HG02588 (cell line): ENCODE data around the gene FAM53B.

Source experiments
- ATAC-seq: cut with Tn5 transposase; IDR thresholded peaks from one replicate; pipeline ENCODE4 v1.9.1; 2021; ENCODE audit warnings: mild to moderate bottlenecking, moderate library complexity; ENCODE audit not compliant: unreplicated experiment

FAM53B gene

GRCh38 chr10:124742413-124743190, 1.6 kb downstream of the FAM53B start:
- no peak for ATAC-seq

- ATAC-seq: no peak
Observed at GRCh38 chr10:124741922-124742412, 2.2 kb downstream of the FAM53B start.

GRCh38 chr10:124741281-124741921, 2.8 kb downstream of the FAM53B start:
- peak; percentile 39 for ATAC-seq

GRCh38 chr10:124740369-124741280, 3.6 kb downstream of the FAM53B start:
- peak; percentile 6 for ATAC-seq

- no peak for ATAC-seq
Observed at GRCh38 chr10:124739986-124740368, 4.2 kb downstream of the FAM53B start.

- ATAC-seq: no peak
Observed at GRCh38 chr10:124739119-124739921, 4.9 kb downstream of the FAM53B start.

GRCh38 chr10:124738441-124738840, 5.7 kb downstream of the FAM53B start:
- ATAC-seq: no peak

- ATAC-seq: no peak
Observed at GRCh38 chr10:124737708-124738107, 6.5 kb downstream of the FAM53B start.

- ATAC-seq: no peak
Observed at GRCh38 chr10:124737221-124737620, 7.0 kb downstream of the FAM53B start.

DNA sequence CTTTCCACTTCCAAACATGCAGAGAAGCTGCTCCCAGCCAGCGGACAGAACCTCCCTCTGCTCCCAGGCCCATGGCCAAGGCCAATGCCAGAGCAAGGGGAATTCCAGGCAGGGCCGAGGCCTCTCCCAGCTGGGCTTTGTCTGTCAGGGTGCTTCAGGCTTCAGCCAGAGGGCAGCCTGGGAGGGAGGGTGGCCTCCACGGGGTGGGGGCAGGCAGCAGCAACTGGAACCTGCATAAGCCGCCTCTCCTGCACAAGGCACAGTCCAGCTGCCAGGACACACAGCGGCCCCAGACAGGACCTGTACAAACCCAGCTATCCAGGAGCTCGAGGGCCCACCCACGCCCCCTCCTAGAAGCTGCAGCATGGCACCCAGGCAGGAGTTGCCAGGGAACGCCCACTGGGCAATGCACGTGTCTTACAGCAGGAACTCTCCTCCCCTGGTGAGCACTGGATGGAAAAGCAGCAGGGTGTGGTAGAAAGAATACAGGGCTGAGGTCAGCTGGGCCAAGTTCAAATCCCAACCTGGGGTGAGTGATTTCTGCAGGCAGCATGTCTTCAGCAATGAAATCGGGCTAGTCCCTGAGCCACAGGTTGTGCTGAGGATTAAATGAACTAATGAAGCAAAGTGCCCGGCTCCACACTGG, 7.6 kb downstream of the FAM53B start:
- ATAC-seq: no peak

GRCh38 chr10:124735491-124736286, 8.5 kb downstream of the FAM53B start:
- no peak for ATAC-seq

DNA sequence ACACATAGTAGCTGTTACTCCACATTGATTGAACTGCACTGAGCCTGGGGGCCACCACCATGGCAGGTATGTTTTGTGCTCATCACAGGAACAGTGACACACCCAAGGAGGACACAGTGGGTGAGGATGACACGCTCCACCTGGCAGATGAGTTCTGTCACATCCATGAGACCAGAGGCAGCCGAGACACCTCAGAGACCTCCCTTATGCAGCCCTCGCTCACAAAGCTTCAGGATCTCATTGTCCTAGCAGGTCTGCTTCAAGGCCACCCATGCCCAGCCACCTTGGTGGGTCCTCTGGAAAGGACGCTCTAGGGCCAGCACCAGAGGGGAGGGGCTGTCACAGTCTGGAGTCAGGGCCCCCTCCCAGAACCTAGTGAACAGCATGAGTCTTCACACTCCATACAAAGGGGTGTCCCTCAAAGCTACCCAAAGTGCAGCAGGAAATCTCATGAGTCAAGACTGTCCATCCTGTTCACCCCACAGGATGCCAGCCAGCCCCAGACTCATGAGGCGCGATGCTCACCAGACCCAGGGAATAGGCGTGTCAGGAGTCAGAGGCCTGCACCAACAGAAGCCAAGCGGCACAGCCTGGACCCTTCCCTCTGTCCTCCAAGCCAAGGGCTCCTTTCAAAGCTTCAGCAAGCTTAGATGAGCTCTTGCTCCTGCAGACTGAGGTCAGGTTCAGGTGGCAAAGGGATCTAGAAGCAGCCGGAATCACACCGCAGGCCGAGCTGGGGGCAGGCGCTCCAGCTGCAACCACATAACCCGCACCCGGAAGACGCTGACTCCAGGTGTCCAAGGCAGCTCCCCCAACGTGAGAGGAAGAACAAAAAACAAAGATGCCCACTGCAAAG, 9.6 kb downstream of the FAM53B start:
- no peak for ATAC-seq

- no peak for ATAC-seq
Observed at GRCh38 chr10:124733571-124734245, 10.5 kb downstream of the FAM53B start.

DNA sequence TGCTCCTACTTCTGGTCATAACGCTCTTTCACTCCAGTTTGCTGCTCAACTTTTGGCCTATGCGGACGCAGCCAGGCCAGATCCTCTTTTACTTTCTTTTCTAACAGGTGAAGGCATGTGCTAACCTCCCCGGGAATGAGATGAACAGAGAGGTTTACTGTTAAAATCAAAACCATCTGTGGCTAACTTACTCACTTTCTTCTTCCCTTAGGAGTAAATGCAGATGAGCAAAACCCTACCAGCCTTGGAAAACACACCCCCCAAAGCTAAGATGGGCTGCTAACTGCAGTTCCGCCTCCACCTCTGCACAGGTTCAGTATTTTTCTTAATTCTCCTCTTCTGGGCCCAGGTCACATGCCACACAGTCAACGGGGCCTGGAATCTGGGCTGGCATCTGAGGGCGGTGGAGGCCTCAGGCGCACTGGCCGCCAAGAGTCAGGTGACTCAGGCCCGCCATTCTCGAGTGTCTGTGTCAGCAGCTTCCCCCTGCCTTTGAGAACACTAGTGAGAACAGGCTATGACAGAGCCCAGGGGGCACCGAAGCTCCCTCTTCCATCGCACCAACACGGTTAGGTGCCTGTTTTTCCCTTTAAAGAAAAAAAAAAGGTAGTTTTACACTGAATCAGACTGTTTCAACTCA, 11.1 kb downstream of the FAM53B start:
- ATAC-seq: peak; percentile 62

- ATAC-seq: no peak
Observed at GRCh38 chr10:124731551-124731950, 12.6 kb downstream of the FAM53B start.

GRCh38 chr10:124730790-124731189, 13.4 kb downstream of the FAM53B start:
- no peak for ATAC-seq
